Cerebellar nuclear complex (tissue), 1 donor: ENCODE measurements around the gene SWAP70.
A peak's percentile ranks its signal among the peaks of the same experiment; 100 is the strongest.

Source experiments
- DNase-seq, 2 experiments: peaks; one replicate each; lab custom pipeline; 2025; lab: John Stamatoyannopoulos, UW

SWAP70 gene

GRCh38 chr11:9753021-9753420, 89.1 kb downstream of the SWAP70 start:
- no peak for DNase-seq

GRCh38 chr11:9754010-9754471, 90.2 kb downstream of the SWAP70 start:
- DNase-seq = no peak

- DNase-seq = no peak
Measured at GRCh38 chr11:9755561-9756185, 91.8 kb downstream of the SWAP70 start.

- no peak for DNase-seq
Measured at GRCh38 chr11:9756461-9756860, 92.6 kb downstream of the SWAP70 start.

GRCh38 chr11:9756878-9757277, 93.0 kb downstream of the SWAP70 start:
- no peak for DNase-seq

- DNase-seq = peak in 1 of 2 experiments; percentile 9
Measured at GRCh38 chr11:9757809-9758636, 94.1 kb downstream of the SWAP70 start.

- DNase-seq = no peak
Measured at GRCh38 chr11:9758637-9759518, 95.0 kb downstream of the SWAP70 start.

- DNase-seq = no peak
Measured at GRCh38 chr11:9759519-9760192, 95.8 kb downstream of the SWAP70 start.

GRCh38 chr11:9760193-9760575, 96.3 kb downstream of the SWAP70 start:
- DNase-seq = no peak

GRCh38 chr11:9761441-9761945, 97.6 kb downstream of the SWAP70 start:
- no peak for DNase-seq

- no peak for DNase-seq
Measured at GRCh38 chr11:9762531-9762930, 98.7 kb downstream of the SWAP70 start.

- DNase-seq = no peak
Measured at GRCh38 chr11:9763301-9763700, 99.4 kb downstream of the SWAP70 start.

- no peak for DNase-seq
Measured at GRCh38 chr11:9765320-9766101, 101.6 kb downstream of the SWAP70 start.

GRCh38 chr11:9769621-9770020, 105.7 kb downstream of the SWAP70 start:
- DNase-seq = no peak

- DNase-seq = no peak
Measured at GRCh38 chr11:9771071-9771511, 107.2 kb downstream of the SWAP70 start.

GRCh38 chr11:9772218-9772617, 108.3 kb downstream of the SWAP70 start:
- no peak for DNase-seq

- DNase-seq = no peak
Measured at GRCh38 chr11:9773524-9773923, 109.6 kb downstream of the SWAP70 start.

GRCh38 chr11:9774109-9774508, 110.2 kb downstream of the SWAP70 start:
- no peak for DNase-seq

- no peak for DNase-seq
Measured at GRCh38 chr11:9774591-9775397, 110.9 kb downstream of the SWAP70 start.

GRCh38 chr11:9775398-9775779, 111.5 kb downstream of the SWAP70 start:
- no peak for DNase-seq
